Choroid plexus epithelial cell (primary cell): Measurements from ENCODE around the gene FCER1G.
"Not testable (repeated sequence)": the region's sequence is repeated elsewhere in the genome, so short reads cannot be mapped to it uniquely, and the experiment has no call there.

ENCODE experiments used
- DNase-seq: peaks from one replicate; pipeline ENCODE4 v3.0.0-alpha.2; 2010; ENCODE audit warnings: low read depth
- H3K4me3 ChIP-seq: 2 replicates; pipeline ENCODE4 v1.5.1; 2011; ENCODE audit warnings: low read depth, mild to moderate bottlenecking, control low read depth, low read length, moderate library complexity
- CTCF ChIP-seq: conservative IDR thresholded peaks from 2 replicates; pipeline ENCODE4 v1.5.1; 2011; ENCODE audit warnings: low read depth, mild to moderate bottlenecking, control low read depth, inconsistent platforms, low read length, moderate library complexity

Gene FCER1G

GRCh38 chr1:161250829-161251228 lies 35.7 kb downstream of the FCER1G start:
- no peak overlapping the region for H3K4me3 ChIP-seq
- DNase-seq, result no peak
- TF ChIP-seq CTCF, result no peak

- no peak overlapping the region for H3K4me3 ChIP-seq
- no peak for DNase-seq
- TF ChIP-seq CTCF, result no peak
Observed at GRCh38 chr1:161251579-161251978, 36.5 kb downstream of the FCER1G start.

- DNase-seq, H3K4me3 ChIP-seq: not testable (repeated sequence)
Observed at GRCh38 chr1:161255302-161255701, 40.2 kb downstream of the FCER1G start.

GRCh38 chr1:161255955-161256520 lies 40.9 kb downstream of the FCER1G start:
- not testable (repeated sequence) for DNase-seq, H3K4me3 ChIP-seq

GRCh38 chr1:161257109-161257508 lies 42.0 kb downstream of the FCER1G start:
- DNase-seq, H3K4me3 ChIP-seq: not testable (repeated sequence)

- TF ChIP-seq CTCF, result no peak
- peak within 1 kb of the TSS; percentile 57 for H3K4me3 ChIP-seq
- DNase-seq, result peak; percentile 78
Observed at GRCh38 chr1:161258439-161259344, 43.6 kb downstream of the FCER1G start, which contains the start of gene PCP4L1. TSS of gene PCP4L1 (plus strand) at chr1:161258745. CDS start at chr1:161258975, 230 bp downstream.

GRCh38 chr1:161259345-161259702 lies 44.2 kb downstream of the FCER1G start:
- no peak overlapping the region for H3K4me3 ChIP-seq
- TF ChIP-seq CTCF, result no peak
- no peak for DNase-seq

- TF ChIP-seq CTCF, result no peak
- H3K4me3 ChIP-seq, result no peak overlapping the region
- no peak for DNase-seq
Observed at GRCh38 chr1:161259765-161260164, 44.7 kb downstream of the FCER1G start.
